Activated CD4-positive, CD25-positive, alpha-beta regulatory T cell treated with anti-CD3 and anti-CD28 coated beads, Interleukin-2, amount 50 U/mL, for 24 hours (primary cell): ENCODE results near the gene SPATA16.
"Not testable (repeated sequence)": the region's sequence is repeated elsewhere in the genome, so short reads cannot be mapped to it uniquely, and the experiment has no call there.

Experiments used
- ATAC-seq, 2 donors: fragments of 150-1000 bp; cut with Tn5 transposase; one replicate each; pipeline ENCODE4 v1.10.0; 2021; ENCODE audit warnings: mild to moderate bottlenecking in 1 of 2, moderate library complexity in 1 of 2

The SPATA16 gene

DNA sequence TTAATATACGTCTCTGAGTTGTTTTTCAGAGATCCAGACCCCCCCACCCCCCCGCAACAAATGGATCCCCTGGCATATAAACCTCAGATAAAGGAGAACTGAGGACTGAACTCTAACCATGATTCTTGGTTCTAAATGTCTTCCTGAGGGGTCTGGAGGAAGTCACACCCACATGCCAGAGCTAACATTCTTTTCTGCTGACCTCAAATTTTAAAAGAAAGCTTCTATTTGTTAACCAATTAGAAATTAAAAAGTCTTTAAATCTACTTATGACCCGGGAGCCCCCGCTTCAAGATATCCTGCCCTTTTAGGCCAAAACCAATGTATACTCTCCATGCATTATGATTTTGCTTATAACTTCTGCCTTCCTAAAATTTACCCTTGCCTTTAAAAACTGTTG, 202.2 kb downstream of the SPATA16 start:
- no peak for ATAC-seq

DNA sequence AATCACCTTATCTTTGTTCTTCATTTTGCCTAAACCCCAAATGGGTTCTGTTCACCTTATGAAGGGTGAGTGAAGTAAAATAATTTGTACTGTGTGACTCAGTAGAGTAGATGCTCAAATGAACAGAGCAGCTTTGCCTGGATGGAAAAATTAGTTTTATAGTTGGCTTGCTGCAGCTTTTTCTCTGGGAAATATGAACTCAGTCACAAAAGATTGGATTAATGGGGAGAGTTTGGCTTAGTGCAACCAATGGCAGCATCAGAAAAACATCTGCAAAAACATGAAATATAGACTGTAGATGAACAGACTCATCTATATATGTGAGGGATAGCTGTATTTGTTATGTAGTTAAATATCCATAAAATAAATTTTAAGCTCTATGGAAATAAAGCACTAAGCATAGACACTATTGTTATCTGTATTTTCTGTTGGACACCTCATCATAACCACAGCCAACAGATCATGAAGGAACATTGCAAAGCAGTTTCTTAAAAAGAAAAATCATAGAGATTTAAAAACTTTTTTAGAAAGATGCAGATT, 209.2 kb downstream of the SPATA16 start:
- ATAC-seq, result no peak

DNA sequence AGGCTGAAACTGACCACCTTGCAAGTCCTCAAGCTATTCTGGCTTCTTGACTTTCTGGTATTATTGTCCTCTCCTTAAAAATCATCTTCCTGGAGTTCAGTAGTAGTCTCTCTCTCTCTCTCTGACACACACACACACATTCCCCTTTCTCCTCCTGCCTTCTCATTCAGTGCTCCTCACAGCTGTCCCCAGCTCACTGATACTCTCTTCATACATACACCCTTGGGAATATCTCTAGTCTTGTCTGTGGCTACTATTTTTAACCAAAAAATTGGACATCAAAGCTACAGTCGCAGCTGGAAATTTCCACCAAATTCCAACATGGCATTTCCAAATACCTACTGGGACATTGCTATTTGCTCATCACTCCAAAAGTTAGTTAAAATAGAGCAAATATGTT, 211.6 kb downstream of the SPATA16 start:
- no peak for ATAC-seq

DNA sequence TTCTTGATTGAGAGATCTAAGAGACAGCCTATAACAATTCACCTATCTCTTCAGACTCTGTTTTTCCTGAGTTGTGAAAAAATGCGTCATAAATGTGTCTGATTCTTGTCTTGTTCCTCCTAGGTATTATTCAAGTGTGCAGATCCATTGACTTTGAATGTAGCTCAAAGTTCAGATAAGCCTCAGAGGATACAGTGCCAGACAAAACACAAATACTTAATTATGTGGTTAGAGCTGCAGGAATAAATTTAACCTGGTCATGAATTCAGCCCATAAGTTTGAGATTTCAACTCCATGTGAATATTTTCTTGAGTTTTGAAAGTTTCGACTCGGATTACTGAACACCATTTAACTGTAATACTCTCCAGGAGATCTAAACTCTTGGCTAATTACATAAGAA, 216.5 kb downstream of the SPATA16 start:
- no peak for ATAC-seq

DNA sequence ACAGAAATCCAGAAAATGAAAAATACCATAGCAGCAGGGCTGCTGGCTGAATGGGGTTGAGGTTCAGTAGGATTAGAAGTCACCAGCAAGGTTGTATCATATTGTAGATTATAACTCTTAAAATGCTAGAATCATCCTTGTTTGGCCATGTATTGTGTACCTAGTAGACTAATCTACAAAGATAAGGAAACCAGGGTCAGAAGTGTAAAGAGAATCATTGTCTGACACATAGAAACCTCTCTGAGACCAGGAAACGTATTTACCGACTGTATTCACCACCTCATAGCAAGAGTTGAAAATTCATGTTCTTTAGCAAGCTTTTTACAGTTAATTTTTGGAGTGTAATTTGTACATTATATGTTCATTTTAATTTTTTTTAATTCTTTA, 221.7 kb downstream of the SPATA16 start:
- no peak for ATAC-seq

DNA sequence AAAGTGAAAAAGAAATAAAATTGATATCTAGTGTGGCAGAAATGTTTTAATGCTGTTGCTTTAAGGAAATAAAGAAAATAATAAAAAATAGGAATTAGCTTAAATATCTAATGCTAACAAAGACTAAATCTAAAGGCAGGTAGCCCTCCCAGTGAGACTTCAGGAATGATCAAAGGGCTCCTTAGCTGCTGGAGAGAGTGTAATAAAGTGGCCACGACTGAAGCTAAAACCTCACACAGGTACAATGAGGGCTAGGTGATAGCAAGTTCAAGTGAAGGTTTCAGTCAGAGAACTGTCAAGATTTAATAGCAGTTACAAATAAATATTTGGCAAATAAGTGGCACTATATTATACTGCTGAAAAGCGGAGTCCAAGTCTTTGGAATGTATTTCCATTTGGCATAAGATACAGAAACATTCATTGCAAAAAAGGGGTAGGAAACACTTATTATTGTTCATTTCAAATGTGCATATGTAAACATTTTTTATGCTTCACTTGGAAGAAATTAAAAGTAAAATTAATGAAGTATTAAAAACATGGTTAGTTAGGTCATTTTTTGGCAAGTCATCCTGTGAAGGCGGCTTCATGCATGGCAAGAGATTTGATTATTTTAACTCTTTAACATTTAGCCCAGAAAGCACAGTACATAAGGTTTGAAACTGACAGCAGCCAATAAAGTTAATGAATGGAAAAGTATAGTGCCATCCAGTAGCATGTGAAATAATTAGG, 222.3 kb downstream of the SPATA16 start:
- no peak for ATAC-seq

DNA sequence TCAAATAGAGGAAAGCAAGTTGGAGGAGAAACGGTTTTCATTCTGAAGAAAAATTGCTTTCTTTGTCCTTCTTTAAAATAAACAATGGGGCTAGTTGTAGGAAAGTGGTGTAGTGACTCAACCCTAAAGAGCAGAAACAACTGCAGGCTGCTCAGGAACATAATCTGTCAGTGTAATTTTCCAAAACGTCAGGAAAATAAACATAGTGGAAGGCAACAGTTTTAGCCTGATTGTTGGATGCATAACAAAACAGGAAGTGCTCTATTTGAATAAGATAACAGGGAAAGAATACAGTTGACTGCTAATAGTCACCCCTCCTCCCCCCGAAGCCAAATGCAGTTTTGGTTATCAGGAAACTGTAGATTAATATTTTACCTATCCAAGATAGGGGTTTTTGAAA, 222.9 kb downstream of the SPATA16 start:
- no peak for ATAC-seq

DNA sequence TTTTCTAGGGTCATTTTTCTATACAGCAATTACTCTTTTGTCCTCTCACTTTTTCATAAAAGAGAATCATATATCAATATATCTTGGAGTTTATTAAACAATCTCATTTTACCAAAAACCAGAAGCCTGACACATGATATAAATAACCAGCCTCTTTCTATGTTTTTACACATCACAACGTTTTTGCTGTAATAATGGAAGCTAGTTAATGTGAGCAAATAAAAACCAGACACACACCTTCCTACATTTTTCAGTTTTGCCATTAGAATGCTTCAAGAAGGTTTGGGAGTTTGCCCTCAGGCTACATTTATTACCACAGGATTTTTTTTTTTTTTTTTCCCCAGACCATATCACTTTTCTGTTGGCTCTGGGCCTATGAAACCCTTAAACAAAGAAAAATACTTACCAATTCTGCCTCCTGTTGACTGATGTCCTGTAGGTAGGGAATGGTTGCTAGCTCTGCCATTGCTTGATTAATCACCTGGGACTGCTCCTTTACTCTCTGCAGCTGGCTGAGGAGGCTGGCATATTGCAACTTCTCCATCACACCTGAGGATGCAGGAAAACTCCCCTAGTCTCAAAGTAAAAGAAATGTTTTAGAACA, 225.0 kb downstream of the SPATA16 start:
- no peak for ATAC-seq

DNA sequence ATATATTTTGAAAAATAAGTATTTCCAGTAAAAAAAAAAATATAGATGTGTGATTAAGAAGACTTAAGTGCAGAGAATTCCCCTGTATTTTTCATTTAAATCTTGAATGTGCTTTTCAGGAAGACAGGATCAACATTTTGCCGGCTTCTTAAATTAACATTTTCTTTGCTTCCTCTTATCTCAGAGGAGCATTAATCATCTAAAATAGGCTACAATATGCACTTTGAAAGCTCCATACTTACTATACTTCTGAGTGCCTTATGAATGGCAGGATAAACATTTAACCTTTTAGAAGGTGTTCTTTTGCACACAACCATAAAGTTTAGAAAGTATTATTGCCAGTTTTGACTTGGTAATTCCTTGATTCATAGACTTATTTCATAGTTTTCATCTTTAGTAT, 226.2 kb downstream of the SPATA16 start:
- ATAC-seq, result no peak

DNA sequence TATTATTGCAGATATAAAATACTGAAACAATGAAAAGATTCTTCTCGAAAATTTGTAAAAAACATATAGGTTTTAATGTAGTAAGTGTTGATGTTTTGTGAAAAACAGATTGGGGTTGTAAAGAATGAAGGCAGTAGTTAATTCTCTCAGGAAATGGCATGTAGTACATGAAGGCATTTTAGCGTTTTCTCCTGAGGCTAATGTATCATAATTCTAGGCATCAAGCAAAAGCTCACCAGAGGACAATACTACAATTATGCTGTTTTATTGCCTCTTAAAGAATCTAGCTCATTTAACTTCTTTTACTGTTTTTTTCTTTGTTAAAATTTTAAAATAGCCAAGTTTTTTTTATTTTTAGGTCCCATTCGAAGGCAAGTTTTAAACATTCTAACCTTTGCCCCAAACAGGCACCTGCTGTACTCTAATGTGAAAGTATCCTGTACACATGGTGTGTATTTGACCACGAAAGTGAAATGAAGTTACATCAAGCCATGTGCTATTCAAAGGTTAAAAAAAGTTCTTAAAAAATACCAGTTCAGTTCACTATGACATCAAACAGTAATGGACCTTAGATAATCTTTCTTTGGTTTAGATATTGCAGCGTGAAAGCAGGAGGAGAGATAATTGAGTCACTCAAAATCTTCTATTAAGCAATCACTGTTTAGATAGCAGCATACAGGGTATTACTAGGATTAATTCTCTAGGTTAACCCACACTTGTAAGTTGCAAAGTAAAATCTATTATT, 227.0 kb downstream of the SPATA16 start:
- ATAC-seq, result no peak

DNA sequence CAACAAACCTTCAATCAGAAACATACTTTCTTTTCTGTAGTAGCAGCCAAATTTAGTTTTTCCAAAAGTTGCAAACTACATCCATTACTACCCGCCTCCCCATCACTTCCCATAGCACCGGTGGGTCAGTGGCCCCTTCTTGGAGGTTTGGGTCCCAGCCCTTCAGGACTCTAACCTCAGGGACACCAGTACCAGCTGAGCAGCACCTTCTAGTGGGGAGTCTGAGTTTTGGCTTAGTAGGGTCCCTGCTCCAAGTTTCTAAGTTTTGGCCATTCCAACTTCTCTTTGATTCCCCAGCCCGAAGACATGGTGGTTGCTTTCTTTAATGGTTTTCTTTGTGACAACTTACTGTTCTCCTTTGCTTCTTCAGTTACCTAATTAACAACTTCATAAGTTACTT, 229.9 kb downstream of the SPATA16 start:
- ATAC-seq, result no peak

DNA sequence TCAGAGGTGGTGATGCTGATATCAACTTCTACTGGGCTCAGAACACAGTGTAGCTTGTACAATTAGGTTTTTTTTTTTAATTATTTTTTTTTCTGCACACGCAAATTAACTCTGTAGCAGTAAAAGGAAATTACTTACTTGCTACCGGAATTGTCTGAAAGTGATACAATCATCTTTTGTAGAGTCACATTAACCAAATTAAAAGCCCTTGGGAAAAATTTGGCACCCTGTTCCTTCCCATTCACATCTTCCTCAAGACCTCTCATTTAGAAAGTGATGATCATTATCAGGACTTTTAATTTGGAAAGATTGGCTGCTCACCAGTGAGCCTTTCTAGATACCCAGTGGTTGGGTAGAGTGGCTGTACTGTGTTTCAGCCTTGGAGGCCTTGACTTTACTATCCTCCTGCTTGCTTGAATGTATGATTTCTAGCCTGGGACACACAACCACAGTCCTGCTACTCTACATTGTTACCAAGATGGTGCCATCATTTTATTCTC, 232.2 kb downstream of the SPATA16 start:
- no peak for ATAC-seq

DNA sequence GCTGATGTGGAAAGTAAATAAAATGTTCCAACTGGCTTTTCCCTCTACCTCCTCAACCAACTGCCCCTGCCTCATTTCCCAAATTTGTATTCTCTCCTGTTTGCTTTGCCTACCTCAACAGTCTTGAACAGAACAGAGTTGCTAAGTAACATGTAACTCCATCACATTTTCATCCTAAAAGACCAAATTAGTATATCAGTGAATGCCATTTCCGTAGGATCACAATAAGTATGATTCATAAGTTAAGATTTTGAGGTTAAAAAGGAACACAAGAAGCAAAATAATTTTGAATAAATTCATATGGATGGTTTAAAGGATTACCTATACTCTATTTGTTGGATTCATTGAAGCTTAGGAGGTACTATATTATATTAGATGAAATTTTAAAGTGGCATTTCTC, 235.6 kb downstream of the SPATA16 start:
- ATAC-seq, result no peak

DNA sequence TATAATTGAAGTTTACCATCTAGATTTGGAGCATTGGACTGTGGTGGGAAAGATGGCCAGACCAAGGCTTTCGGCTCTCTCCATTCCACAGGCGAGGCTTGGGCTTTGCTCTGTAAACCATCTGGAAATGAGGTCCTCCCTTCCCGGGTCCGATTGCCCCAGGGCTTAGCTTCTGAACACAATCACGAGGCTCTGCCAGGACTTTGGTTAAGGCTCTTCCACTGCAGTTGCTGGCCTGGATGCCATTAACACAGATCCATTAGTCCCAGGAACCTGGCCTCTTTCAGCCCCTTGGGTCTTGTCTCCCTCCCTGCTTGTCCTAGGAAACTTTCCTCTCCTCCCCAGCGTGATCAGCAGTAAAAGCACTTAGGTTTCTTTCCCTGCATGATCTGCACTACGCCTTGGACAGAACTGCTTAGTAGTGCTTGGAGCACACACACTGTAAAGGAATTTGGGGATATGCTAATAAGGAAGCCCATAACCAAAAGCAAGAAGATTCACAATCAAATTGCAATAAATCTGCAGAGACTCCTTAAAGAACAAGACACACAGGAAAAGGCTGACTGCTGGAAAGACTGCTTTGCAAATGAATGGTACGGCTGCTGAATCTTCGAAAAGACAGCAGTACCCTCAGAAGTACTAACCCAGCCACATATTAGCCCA, 236.2 kb downstream of the SPATA16 start:
- no peak for ATAC-seq

DNA sequence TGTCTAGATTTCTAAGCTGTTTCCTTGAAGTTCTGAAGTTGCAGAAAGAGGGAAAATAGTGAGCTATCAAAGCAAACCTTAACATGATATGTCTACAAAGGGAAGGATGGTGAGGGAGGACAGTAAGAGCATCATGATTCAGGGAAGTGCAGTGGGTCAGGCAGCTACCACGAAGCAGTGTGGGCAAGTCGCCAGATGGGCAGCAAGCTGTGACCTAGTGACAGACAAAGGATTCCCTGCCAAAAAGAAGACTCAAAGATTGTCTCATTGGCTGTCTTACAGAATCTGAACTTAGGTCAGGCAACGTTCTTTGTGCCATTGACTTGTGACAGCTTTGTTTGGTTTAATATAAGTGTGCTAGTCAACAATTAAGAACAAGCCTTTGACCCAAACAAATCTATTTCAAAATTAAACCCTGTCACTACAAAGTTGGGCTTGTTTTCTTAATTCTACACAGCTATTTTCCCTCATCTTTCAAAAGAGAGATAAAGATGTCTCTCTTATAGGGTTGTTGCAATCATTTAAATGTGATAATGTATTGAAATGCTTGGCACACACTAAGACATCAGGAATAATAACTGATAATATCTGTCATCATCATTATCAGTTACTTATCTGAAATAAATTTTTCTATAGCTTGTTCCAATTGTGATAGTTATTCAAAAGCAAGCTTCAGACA, 237.3 kb downstream of the SPATA16 start:
- ATAC-seq, result no peak

DNA sequence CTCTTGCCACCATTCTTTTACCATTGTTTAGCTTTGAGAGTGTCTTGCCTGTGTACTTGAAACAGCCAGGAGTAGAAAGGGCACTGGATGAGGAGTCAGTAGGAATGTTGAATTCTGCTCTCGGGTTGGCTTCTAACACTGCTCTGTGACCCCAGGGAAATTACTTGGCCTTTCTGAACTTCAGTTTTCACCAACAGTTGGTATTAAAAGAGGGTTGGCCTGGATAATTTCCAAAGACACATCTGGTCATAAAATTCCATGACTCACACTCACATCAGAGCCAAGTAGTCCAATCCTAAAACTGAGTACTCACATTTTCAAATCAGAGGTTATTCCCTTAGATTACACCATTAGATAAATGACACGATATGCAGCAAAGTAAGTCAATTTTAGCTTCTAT, 248.9 kb downstream of the SPATA16 start:
- ATAC-seq, result no peak

DNA sequence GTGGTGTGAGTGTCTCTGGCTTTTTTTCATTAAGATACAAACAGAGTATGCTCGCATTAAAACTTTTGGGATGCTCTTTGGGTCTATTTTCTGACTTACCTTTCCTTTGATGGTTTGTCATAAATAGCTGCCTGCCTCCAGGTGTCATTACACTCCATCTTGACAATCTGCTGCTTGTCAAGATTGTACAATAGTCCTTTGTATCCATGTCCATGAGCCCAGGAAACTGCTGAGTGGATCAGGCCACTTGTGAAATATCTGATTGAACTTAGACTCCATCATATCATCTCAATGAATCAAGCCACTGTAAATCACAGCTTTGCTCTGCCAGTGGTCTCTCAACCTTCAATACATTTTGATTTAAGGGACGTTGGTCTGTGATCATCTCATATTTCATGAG, 255.3 kb downstream of the SPATA16 start:
- ATAC-seq, result no peak

DNA sequence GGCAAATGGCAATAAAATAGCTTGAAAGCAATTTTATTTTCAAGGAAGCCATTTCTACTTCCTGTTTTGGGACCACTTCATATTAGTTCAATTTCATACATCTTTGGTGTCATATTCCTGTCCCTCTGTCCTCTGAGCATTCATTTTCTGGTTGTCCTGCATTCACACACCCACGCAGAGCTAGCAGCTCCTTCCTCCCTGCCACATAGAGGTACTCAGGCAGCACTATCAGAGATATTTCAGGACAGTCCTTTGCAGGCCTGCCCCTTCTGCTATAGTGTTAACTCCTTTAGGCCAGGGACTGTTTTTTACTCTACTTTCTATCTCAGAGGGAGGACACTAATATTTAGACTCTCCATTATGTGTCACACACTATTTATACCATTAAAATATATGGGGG, 258.5 kb downstream of the SPATA16 start:
- no peak for ATAC-seq

DNA sequence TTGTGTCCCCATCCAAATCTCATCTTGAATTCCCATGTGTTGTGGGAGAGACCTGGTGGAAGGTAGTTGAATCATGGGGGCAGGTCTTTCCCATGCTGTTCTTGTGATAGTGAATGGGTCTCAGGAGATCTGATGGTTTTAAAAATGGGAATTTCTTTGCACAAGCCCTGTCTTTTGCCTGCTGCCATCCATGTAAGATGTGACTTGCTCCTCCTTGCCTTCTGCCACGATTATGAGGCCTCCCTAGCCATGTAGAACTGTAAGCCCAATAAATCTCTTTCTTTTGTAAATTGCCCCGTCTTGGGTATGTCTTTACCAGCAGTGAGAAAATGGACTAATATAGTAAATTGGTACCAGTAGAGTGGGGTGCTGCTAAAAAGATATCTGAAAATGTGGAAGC, 261.7 kb downstream of the SPATA16 start:
- not testable (repeated sequence) for ATAC-seq

DNA sequence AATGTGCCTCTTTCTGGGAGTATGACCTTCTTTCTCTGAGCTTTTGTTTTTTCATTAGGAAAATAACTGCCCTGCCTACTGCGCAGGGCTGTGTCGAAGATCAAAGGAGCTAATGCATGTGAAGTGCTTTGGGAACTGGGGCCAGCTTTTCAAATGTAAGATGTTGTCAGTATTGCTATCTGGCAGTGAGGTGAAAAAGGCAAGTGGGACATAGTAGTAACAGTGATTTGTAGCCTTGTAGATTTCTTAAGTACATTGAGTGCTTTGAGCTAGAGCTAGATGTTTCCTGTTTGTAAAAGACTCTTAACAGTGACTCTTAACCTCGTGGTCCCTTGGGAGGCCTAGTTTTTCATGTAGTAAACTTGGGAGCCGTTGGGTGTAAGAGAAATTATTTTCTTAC, 264.0 kb downstream of the SPATA16 start:
- no peak for ATAC-seq

DNA sequence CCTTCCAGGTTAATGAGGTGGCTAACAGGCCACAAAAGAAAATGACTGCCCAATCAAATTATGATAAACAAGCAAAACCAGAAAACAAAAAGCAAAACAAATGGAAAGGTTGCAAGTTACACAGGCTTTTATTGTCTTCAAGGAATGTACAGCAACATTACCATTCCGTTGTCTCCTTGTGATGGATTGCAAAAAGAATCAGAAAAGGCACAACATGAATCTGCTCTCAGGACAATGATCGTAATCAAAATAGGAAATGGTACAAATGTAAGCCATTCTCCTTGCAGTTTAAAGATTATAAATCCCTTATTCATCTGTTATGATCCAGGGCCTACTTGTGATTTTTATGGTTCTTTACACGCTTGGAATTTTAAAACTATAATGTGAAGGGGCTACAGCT, 264.7 kb downstream of the SPATA16 start:
- ATAC-seq, result no peak

DNA sequence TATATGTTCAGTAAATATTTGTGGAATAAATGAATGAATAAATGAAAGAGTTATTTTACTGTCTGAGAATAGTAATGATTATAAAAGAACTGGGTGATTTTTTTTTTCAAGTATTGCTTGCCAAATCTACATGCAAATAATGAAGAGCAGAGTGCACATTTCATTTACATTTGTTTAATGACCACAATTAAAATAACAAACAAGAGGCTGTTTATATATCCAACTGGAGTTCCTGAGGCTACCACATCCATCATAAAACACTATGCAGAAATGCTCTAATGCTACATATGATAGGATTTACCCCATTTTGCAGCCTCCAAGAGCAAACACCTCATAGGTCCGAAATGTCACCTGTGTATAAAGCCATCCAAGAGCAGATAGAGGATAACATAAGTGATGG, 266.0 kb downstream of the SPATA16 start:
- no peak for ATAC-seq
